ENCODE data around the gene SYP. TPM values are rescaled to one million over a fixed set of nuclear protein-coding genes. Genes with fewer than 3 reads are reported as not detected.

Gene SYP
- total RNA-seq, 2 experiments from 2014 or later, result 0.79 to 2.9 TPM

DNA sequence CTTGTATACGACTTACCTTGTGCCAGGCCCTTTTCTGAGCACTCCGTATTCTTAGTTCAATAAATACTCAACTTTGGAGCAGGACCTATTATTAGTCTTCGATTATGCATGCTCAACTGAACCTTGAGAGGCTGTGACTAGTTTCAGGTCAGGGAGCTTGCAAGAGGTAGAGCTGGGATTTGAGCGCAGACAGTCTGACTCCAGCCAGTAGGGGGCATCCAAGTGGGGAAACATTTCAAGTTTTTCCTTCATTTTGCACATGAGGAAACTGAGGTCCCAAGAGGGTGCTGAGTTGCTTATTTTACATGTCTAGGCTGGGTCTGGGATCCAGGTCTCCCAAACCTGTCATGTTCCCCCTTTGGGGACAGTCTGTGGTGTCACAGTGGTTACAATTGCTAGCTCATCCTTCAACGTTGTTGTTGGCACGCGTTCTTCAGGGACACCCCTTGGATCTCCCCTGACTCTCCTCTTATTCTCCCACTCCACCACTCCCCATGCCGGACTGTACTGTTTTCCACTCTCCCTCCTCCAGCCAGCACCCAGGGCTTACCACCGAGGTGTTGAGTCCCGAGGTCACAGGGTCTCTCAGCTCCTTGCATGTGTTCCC, 7.2 kb downstream of the SYP start:
- peaks cover 23% of the 10 kb centered on the region for H3K4me1 ChIP-seq (ENCODE audit: insufficient read depth, low read length, poor library complexity, severe bottlenecking)
- CTCF ChIA-PET (ENCODE audit: unreplicated experiment), result interaction anchor here (0.6 kb wide), 1 partner anchor 724 kb away, joined by 9 read pairs; no protein-coding TSS in a partner anchor
- POLR2A ChIA-PET, result interaction anchor here (0.7 kb wide), 2 partner anchors 10 to 819 kb away, joined by 3 read pairs; no protein-coding TSS in a partner anchor
- H3K4me3 ChIP-seq (ENCODE audit: low read depth, low read length, poor library complexity, severe bottlenecking), result peak overlapping the region; percentile 86
- no peaks in the 10 kb centered on the region for H3K36me3 ChIP-seq (ENCODE audit: insufficient read depth, low read length)
- H4K20me1 ChIP-seq (ENCODE audit: insufficient read depth, low read length), result no peaks in the 10 kb centered on the region
- H3K9me2 ChIP-seq (ENCODE audit: insufficient read depth, low read length), result no peaks in the 10 kb centered on the region
- no peak overlapping the region for H2AFZ ChIP-seq (ENCODE audit: low read length)
- no peak for TF ChIP-seq EZH2phosphoT487 (IDR thresholded peaks at IDR 0.05; ENCODE audit: borderline replicate concordance, low read depth, low read length)
- TF ChIP-seq, protein P1, sequence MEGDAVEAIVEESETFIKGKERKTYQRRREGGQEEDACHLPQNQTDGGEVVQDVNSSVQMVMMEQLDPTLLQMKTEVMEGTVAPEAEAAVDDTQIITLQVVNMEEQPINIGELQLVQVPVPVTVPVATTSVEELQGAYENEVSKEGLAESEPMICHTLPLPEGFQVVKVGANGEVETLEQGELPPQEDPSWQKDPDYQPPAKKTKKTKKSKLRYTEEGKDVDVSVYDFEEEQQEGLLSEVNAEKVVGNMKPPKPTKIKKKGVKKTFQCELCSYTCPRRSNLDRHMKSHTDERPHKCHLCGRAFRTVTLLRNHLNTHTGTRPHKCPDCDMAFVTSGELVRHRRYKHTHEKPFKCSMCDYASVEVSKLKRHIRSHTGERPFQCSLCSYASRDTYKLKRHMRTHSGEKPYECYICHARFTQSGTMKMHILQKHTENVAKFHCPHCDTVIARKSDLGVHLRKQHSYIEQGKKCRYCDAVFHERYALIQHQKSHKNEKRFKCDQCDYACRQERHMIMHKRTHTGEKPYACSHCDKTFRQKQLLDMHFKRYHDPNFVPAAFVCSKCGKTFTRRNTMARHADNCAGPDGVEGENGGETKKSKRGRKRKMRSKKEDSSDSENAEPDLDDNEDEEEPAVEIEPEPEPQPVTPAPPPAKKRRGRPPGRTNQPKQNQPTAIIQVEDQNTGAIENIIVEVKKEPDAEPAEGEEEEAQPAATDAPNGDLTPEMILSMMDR (conservative IDR thresholded peaks at IDR 0.05; ENCODE audit: low read length), result peak; percentile 80
- intact Hi-C loops (cut with micrococcal nuclease; ENCODE audit: unreplicated experiment), result loop anchor here (5.0 kb wide), 1 partner anchor 74 kb away; the partner anchor contains the start of gene PPP1R3F
- peaks cover 3% of the 10 kb centered on the region; the same call in 1 of the 2 replicates for H3K79me2 ChIP-seq (ENCODE audit: insufficient read depth, low read depth, low read length)
- peak; percentile 49 for DNase-seq (ENCODE audit: low spot score)
- H3K4me2 ChIP-seq (ENCODE audit: low read length), result peak overlapping the region; percentile 71
- no TSS peak for BruUV-seq (replicated peaks)
- no peak overlapping the region for H3K27ac ChIP-seq (ENCODE audit: low read depth, low read length, poor library complexity, severe bottlenecking)
- H3K9me3 ChIP-seq (ENCODE audit: low read length), result no peaks in the 10 kb centered on the region

DNA sequence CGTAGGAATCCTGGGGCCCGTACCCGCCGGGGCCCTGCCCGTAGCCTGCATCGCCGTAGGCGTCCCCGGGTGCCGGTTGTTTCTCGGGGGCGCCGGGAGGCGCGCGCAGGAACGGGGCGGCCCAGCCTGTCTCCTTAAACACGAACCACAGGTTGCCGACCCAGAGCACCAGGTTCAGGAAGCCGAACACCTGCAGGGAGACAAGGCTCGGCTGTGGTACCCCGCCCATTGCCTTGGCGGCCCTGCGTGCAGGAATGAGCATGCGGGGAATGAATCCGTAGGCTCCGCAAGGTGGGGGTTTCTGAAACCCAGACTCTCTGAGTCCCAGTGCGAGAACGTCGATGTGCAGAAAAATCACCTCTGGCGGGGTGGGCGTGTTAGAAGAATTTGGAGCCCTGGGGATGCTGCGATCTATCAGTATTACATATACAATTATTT, 8.4 kb downstream of the SYP start:
- peak; percentile 44 for DNase-seq (ENCODE audit: low spot score)
- TF ChIP-seq EZH2phosphoT487 (IDR thresholded peaks at IDR 0.05; ENCODE audit: borderline replicate concordance, low read depth, low read length), result no peak

DNA sequence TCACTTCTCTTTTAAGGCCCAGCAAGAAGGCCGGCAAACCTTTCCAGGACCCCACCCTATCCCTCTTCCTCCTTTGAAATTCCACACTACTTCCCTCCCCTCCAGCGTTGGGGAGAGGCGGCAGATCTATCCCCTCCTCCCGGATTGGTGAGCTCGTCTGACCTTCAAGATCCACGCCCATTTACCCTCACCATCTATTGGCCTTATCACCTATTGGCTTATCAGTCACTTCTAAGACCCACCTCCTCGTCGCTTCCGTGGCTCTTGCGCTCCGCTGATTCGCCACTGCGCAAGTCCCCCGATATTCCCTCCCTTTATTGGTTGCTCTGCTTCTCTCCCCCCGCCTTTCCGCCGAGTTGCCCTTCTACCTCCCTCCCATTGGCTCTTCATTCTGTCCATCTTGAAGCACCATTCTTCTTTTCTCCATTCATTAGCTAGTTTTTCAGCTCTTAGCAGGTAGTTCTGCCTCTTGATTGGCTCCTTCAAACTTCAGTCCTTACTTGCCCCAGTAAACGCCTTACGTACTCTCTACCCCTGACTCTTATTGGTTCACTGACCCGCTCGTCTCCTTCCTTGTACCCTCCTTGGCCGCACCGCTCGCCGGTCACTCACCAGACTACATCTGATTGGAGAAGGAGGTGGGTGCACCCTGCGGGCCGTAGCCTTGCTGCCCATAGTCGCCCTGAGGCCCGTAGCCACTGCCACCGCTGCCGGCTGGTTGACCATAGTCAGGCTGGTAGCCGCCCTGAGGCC, 9.0 kb downstream of the SYP start:
- H3K36me3 ChIP-seq (ENCODE audit: insufficient read depth, low read length), result no peaks in the 10 kb centered on the region
- H4K20me1 ChIP-seq (ENCODE audit: insufficient read depth, low read length), result no peaks in the 10 kb centered on the region
- no peaks in the 10 kb centered on the region for H3K9me3 ChIP-seq (ENCODE audit: low read length)
- DNase-seq (ENCODE audit: low spot score), result peak; percentile 97
- H3K4me1 ChIP-seq (ENCODE audit: insufficient read depth, low read length, poor library complexity, severe bottlenecking), result peaks cover 30% of the 10 kb centered on the region
- TF ChIP-seq, protein P1 (conservative IDR thresholded peaks at IDR 0.05; ENCODE audit: low read length), result no peak
- no peak for TF ChIP-seq EZH2phosphoT487 (IDR thresholded peaks at IDR 0.05; ENCODE audit: borderline replicate concordance, low read depth, low read length)
- no peaks in the 10 kb centered on the region for H3K9me2 ChIP-seq (ENCODE audit: insufficient read depth, low read length)
- no peak overlapping the region; the same call in 1 of the 2 replicates for H2AFZ ChIP-seq (ENCODE audit: low read length)
- ChIA-PET CTCF (ENCODE audit: unreplicated experiment) (interaction anchor here (0.6 to 1.0 kb wide), 5 partner anchors 23 to 172 kb away, joined by 3 to 8 read pairs (median 3); no protein-coding TSS in a partner anchor), POLR2A (interaction anchor here (0.5 to 1.7 kb wide), 14 partner anchors 10 to 1351 kb away, joined by 3 to 13 read pairs (median 4); partner anchors contain the start of gene PPP1R3F)
- H3K79me2 ChIP-seq (ENCODE audit: insufficient read depth, low read depth, low read length), result peaks cover 4% of the 10 kb centered on the region; the same call in 1 of the 2 replicates
- H3K4me2 ChIP-seq (ENCODE audit: low read length), result peak overlapping the region; percentile 71
- intact Hi-C loops (cut with micrococcal nuclease; ENCODE audit: unreplicated experiment), result loop anchor here (2.0 to 5.0 kb wide), 2 partner anchors 24 to 76 kb away; partner anchors contain the start of gene PPP1R3F
- peak overlapping the region; percentile 65 for H3K27ac ChIP-seq (ENCODE audit: low read depth, low read length, poor library complexity, severe bottlenecking)
- BruUV-seq (replicated peaks), result no TSS peak
- peak overlapping the region; percentile 86 for H3K4me3 ChIP-seq (ENCODE audit: low read depth, low read length, poor library complexity, severe bottlenecking)

More for the DNA sequence above, 8.4 kb downstream of the SYP start:
- Histone ChIP-seq H3K27ac (ENCODE audit: low read depth, low read length, poor library complexity, severe bottlenecking) (peak overlapping the region; percentile 65), H3K36me3 (ENCODE audit: insufficient read depth, low read length) (no peaks in the 10 kb centered on the region), H3K4me1 (ENCODE audit: insufficient read depth, low read length, poor library complexity, severe bottlenecking) (peaks cover 27% of the 10 kb centered on the region), H3K9me3 (ENCODE audit: low read length) (no peaks in the 10 kb centered on the region), H2AFZ (ENCODE audit: low read length) (peak overlapping the region; percentile 70), H3K79me2 (ENCODE audit: insufficient read depth, low read depth, low read length) (peaks cover 3% of the 10 kb centered on the region; the same call in 1 of the 2 replicates), H3K4me3 (ENCODE audit: low read depth, low read length, poor library complexity, severe bottlenecking) (peak overlapping the region; percentile 86), H4K20me1 (ENCODE audit: insufficient read depth, low read length) (no peaks in the 10 kb centered on the region), H3K4me2 (ENCODE audit: low read length) (peak overlapping the region; percentile 71), H3K9me2 (ENCODE audit: insufficient read depth, low read length) (no peaks in the 10 kb centered on the region)
- ChIA-PET CTCF (ENCODE audit: unreplicated experiment) (interaction anchor here (1.0 kb wide), 2 partner anchors 24 to 36 kb away, joined by 6 to 8 read pairs; no protein-coding TSS in a partner anchor), POLR2A (interaction anchor here (0.7 to 1.7 kb wide), 4 partner anchors 11 to 77 kb away, joined by 3 to 13 read pairs (median 8); partner anchors contain the start of gene PPP1R3F)
- BruUV-seq (replicated peaks), result TSS peak; percentile 79
- intact Hi-C loops (cut with micrococcal nuclease; ENCODE audit: unreplicated experiment), result loop anchor here (2.0 to 5.0 kb wide), 2 partner anchors 25 to 76 kb away; partner anchors contain the start of gene PPP1R3F

Measured in OCI-LY7 (cell line).